GM19193 (cell line): ENCODE results near the gene RGS16.

Source experiments
- POLR2A ChIP-seq: IDR thresholded peaks from 4 replicates; pipeline ENCODE4 v1.6.1; 2011; ENCODE audit not compliant: insufficient read depth, insufficient read length; ENCODE audit errors: extremely low read depth

The RGS16 gene

DNA sequence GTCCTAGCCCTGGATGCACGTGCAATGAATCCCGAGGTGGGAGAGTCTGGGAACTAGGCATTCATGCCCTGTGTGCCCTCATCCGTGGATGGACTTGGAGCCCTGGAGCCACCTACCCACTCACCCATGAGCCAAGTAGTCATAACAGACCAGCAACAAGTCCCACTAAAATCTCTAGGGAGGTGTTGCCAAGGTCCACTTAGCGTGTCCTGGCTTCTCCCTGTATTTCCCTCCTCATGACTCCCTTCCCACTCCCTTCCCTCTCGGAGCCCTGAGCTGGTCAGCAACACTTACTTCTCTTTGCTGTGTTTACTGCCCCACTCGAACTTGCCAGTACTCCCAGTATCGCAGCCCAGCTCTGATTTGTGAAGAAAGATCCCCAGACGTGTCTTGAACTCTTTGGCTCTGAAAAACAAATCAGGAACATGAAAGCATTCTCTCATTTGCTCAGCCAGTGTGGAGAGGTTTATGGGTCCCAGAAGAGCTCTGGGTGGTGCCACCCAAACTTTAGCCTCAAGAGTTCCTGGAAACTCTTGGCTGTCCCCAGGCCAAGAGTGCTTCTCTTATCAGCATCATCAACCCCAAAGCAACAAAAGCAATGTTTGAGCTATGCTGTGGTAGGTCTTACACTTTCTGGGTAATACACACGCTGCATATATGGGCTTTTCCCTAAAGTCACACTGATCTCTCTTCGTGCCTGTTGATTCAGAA lies 1.1 kb downstream of the RGS16 start:
- no peak for TF ChIP-seq POLR2A

GRCh38 chr1:182601913-182602312 lies 2.3 kb downstream of the RGS16 start:
- TF ChIP-seq POLR2A: no peak

DNA sequence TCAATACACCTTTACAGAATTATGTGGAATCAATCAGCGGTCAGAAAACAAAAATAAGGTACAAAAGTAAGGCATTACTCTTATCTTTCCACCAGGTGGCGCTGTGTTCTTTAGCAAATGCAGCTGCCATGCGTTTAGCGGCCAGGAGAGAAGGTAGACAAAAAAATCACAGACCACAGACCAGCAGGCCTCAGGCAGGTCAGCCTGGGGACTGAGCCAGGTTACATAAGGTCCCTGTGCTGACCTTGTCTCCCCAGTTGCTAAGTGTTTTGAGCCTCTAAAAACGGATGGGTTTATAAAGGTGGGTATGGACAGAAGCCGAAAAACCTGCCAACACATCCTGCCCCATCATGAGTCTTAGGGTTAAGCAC lies 2.8 kb downstream of the RGS16 start:
- TF ChIP-seq POLR2A: no peak

- TF ChIP-seq POLR2A: no peak
Observed at GRCh38 chr1:182600745-182601415, 3.3 kb downstream of the RGS16 start.

DNA sequence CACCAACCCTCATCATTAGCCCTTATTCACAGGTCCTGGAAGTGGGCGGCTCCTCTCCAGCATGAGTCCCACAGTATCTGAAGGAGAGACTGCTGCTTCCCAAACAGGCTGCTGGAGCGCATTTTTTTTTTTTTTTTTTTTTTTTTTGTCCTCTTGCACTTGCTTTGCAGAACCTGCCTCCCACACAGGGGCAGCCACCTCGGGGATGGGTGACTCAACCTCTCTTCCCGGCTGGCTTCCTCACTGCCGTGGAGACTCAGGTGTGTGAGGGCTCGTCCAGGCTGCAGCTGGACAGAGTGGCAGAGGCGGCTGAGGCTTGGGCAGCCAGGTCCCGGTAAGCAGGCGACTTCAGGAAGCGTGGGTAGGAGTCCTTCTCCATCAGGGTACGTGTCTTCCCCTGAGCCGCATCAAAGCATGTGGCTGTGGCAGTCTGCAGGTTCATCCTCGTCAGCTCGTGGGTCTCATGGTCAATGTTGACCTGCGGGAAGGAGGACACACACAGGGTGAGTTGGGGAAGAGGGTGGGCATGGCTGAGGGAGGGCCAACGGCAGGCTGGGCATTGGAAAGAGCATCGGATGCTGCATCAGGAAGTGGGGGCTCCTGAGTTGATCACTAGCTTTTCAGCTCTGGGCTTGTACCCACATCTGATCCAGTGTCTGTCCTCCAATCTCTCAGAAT lies 4.0 kb downstream of the RGS16 start:
- no peak for TF ChIP-seq POLR2A

GRCh38 chr1:182599339-182599738 lies 4.8 kb downstream of the RGS16 start:
- no peak for TF ChIP-seq POLR2A

DNA sequence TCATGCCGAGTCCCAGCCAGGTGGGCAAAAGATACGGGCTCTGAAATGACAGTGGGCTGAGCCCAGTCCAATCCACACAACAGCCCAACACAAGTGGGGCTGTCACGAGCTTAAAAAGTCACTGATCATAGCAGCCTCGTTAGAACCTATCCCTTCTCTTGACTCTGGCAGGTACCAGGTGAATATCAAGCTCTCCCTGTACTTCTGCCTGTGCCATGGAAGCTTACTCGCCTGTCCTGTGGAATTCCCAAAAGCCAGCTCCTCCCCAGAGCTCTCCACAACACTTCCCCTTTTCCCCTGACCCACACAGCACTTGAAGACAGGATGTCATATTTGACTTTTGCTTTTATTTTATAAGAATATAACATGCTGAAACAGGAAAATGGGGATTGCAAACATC lies 5.9 kb downstream of the RGS16 start:
- TF ChIP-seq POLR2A: no peak

GRCh38 chr1:182596934-182597333 lies 7.3 kb downstream of the RGS16 start:
- no peak for TF ChIP-seq POLR2A

- no peak for TF ChIP-seq POLR2A
Observed at GRCh38 chr1:182595641-182596240, 8.4 kb downstream of the RGS16 start.

DNA sequence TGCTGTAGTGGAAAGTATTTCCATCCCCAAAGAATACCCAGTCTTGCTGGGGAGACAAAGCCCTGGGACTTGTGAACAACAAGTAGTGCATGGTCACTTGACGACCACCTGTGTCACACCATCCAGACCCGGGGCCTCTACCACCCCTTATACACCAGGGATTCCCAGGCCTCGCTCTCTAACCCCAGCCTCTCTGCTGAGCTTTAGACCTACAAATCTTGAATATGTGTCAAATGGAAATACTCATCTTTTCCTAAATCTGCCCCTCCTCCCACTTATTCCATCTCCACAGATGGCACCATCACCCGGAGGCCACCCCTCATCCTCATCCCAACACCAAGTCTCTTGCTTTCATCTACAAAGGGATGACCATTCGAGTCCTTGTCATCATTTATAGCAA lies 14.3 kb downstream of the RGS16 start:
- no peak for TF ChIP-seq POLR2A

- TF ChIP-seq POLR2A: no peak
Observed at GRCh38 chr1:182589520-182589919, 14.7 kb downstream of the RGS16 start.

DNA sequence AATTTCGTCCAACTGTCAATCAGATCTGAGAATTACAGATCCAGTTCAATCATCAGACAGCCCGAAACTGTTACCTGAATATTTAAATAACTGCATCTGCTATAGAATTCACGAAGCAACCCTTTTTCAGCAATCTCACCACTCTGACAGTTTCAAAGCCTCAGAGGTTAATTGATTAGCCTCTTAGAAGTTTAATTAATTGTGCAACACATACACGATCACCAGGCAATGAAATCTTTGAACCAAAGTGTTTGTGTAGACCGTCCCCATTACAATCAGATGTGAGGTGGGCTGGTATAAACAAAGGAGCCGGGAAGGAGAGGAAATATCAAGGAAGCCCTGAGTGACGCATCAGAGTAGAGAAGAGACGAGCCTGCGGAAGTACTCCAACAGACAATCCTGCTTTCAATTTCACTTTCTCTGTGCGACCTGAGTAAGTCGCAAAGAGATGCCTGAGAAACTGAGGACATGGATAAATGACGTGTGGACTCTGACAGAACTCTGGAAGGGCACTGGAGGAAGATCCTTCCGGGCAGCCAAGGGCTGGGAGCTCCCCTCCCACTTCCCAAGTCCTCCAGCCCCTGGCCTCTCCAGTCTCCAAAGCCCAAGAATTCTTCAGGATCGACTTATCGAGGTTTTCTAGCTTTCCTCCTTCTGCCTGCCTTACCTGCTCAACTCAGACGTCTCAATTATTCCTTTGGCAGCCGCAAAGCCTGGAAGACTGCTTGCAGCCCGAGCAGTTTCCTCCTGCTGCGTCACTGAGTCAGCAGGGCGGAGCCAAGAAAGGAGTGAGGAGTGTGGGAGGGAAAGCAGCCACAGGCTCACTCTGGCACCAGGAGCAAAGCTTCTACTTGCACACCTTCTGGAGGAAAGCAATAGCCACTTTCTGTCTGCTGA lies 15.4 kb downstream of the RGS16 start, which contains the start of gene RNASEL:
RNASEL (minus strand) TSS at position 757 of the 897 bp plus-strand sequence. CDS start 2,450 bp downstream, outside the sequence.
- peak; percentile 55 for TF ChIP-seq POLR2A

- no peak for TF ChIP-seq POLR2A
Observed at GRCh38 chr1:182587666-182588499, 16.3 kb downstream of the RGS16 start.

- no peak for TF ChIP-seq POLR2A
Observed at GRCh38 chr1:182587093-182587492, 17.1 kb downstream of the RGS16 start.

GRCh38 chr1:182586380-182586779 lies 17.8 kb downstream of the RGS16 start:
- TF ChIP-seq POLR2A: no peak
